Nephron progenitor cell (in vitro differentiated cells): Measurements from ENCODE around the gene AFMID.
"Not testable (repeated sequence)": the region's sequence is repeated elsewhere in the genome, so short reads cannot be mapped to it uniquely, and the experiment has no call there.

Experiments
- DNase-seq: peaks from one replicate; pipeline ENCODE4 v3.0.0; 2021
- H3K27ac Mint-ChIP-seq: 2 replicates; pipeline ENCODE4 v1.8.0; 2021; ENCODE audit warnings: mild to moderate bottlenecking, moderate library complexity, mixed read lengths
- H3K27me3 Mint-ChIP-seq: 2 replicates; pipeline ENCODE4 v1.8.0; 2021; ENCODE audit warnings: mild to moderate bottlenecking, low read depth, mixed read lengths; ENCODE audit not compliant: poor library complexity
- H3K36me3 Mint-ChIP-seq: 2 replicates; pipeline ENCODE4 v1.8.0; 2021; ENCODE audit warnings: low read depth, mixed read lengths
- H3K4me1 Mint-ChIP-seq: 2 replicates; pipeline ENCODE4 v1.8.0; 2021; ENCODE audit warnings: mixed read lengths
- H3K4me3 Mint-ChIP-seq: 2 replicates; pipeline ENCODE4 v1.8.0; 2021; ENCODE audit warnings: mild to moderate bottlenecking, moderate library complexity, mixed read lengths
- H3K9me3 Mint-ChIP-seq: 2 replicates; pipeline ENCODE4 v1.8.0; 2021; ENCODE audit warnings: mild to moderate bottlenecking, moderate library complexity, mixed read lengths
- TF ChIP-seq, protein P1 (sequence below): fragments of 200-600 bp; sonication (generic); IDR thresholded peaks from 2 replicates; pipeline ENCODE4 v1.5.0; 2021; ENCODE audit warnings: antibody characterized with exemption

Gene AFMID

DNA sequence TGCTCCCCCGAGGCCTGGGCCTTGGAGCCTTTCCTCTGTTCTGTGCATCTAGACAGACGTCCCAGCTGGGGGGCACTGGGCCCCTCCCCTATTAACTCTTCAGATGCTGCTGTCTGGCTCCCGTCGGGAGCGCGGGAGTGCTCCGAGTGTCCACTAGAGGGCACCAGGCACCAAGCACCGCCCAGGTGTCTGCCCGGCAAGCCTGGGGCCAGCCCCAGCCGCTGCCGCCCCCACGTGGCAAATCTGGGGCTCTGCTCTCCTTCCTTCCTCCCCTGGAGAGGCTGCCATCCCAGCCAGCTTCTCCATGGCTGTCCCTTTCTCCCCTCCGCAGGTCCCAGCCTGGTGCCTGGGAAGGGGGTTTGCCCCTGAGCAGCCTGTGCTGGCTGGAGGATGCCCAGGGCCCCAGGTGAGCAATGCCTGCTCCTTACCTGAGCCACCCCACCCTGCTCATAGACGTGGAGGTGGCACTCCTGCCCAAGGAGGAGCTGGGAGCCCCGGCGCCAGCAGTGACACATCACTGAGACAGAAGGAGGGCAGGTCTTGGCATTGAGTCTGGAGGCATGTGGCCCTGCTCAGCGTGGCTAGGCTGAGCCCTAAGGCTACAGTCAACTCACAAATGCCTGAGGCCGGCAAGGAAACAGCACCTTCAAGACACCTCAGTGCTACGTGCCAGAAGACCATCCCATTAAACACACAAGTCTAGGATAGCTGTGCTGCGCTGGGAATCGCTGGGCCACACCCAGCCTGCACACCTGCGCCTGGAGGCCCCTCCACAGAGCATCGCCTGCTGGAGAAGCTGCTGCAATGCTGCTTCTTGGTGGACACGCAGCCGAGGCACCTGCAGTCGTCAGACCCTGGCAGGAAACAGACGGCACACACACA lies 64.0 kb downstream of the AFMID start:
- Mint-ChIP-seq H3K27ac (no peak overlapping the region), H3K9me3 (peaks cover 9% of the 10 kb centered on the region), H3K36me3 (peaks cover 3% of the 10 kb centered on the region), H3K27me3 (peaks cover 7% of the 10 kb centered on the region), H3K4me3 (peak overlapping the region; percentile 20), H3K4me1 (peaks cover 63% of the 10 kb centered on the region)
- DNase-seq, result peak; percentile 93
- TF ChIP-seq, protein P1, sequence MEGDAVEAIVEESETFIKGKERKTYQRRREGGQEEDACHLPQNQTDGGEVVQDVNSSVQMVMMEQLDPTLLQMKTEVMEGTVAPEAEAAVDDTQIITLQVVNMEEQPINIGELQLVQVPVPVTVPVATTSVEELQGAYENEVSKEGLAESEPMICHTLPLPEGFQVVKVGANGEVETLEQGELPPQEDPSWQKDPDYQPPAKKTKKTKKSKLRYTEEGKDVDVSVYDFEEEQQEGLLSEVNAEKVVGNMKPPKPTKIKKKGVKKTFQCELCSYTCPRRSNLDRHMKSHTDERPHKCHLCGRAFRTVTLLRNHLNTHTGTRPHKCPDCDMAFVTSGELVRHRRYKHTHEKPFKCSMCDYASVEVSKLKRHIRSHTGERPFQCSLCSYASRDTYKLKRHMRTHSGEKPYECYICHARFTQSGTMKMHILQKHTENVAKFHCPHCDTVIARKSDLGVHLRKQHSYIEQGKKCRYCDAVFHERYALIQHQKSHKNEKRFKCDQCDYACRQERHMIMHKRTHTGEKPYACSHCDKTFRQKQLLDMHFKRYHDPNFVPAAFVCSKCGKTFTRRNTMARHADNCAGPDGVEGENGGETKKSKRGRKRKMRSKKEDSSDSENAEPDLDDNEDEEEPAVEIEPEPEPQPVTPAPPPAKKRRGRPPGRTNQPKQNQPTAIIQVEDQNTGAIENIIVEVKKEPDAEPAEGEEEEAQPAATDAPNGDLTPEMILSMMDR, result peak; percentile 100

DNA sequence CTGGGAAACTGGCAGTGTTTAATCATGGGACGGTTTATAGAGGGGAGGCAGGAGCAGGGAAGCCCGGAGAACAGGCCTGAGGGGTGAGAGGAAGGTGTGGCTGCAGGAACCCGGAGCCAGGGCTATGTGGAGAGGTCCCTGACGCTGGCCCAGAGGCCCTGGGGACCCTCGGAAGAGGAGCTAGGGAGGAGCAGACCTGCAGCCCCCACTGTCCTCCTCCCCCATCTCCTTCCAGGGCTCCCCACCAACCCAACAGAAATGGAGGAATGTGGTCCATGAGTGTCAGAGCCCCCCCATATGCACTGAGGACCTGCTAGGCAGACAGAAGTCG lies 64.6 kb downstream of the AFMID start:
- Mint-ChIP-seq H3K27me3 (peaks cover 10% of the 10 kb centered on the region), H3K36me3 (peaks cover 2% of the 10 kb centered on the region), H3K27ac (no peak overlapping the region), H3K9me3 (peaks cover 7% of the 10 kb centered on the region), H3K4me3 (no peak overlapping the region), H3K4me1 (peaks cover 68% of the 10 kb centered on the region)
- DNase-seq, result no peak
- TF ChIP-seq, protein P1, result no peak

DNA sequence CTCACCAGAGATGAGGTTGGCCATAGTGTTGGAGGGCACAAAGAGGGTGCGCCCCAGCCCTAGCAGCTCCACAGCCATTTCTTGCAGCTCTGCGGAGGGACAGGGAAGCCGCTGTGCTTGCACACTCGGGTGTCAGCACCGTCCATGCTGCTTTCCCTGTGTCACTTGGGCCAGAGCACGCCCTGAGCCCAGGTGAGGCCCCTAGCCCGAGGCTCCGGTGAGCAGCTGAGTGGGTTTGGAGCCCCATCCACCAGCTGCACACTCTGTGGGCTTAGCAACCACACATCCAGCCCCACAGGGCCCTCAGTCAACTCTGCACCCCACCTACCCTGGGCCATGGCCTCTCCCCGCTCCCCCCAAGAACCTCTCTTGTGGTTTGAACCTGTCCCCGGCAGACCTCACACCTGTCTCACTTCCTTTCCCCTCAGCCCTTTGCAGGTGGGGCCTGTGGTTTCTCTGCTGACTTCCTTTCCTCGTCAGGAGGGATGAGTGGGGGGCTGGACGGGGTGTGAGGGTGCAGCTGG lies 65.0 kb downstream of the AFMID start:
- H3K27me3 Mint-ChIP-seq, result peaks cover 10% of the 10 kb centered on the region
- DNase-seq, result no peak
- TF ChIP-seq, protein P1, result no peak
- H3K4me1 Mint-ChIP-seq, result peaks cover 68% of the 10 kb centered on the region
- H3K27ac Mint-ChIP-seq, result no peak overlapping the region
- H3K4me3 Mint-ChIP-seq, result no peak overlapping the region
- H3K9me3 Mint-ChIP-seq, result peaks cover 3% of the 10 kb centered on the region
- H3K36me3 Mint-ChIP-seq, result no peaks in the 10 kb centered on the region

DNA sequence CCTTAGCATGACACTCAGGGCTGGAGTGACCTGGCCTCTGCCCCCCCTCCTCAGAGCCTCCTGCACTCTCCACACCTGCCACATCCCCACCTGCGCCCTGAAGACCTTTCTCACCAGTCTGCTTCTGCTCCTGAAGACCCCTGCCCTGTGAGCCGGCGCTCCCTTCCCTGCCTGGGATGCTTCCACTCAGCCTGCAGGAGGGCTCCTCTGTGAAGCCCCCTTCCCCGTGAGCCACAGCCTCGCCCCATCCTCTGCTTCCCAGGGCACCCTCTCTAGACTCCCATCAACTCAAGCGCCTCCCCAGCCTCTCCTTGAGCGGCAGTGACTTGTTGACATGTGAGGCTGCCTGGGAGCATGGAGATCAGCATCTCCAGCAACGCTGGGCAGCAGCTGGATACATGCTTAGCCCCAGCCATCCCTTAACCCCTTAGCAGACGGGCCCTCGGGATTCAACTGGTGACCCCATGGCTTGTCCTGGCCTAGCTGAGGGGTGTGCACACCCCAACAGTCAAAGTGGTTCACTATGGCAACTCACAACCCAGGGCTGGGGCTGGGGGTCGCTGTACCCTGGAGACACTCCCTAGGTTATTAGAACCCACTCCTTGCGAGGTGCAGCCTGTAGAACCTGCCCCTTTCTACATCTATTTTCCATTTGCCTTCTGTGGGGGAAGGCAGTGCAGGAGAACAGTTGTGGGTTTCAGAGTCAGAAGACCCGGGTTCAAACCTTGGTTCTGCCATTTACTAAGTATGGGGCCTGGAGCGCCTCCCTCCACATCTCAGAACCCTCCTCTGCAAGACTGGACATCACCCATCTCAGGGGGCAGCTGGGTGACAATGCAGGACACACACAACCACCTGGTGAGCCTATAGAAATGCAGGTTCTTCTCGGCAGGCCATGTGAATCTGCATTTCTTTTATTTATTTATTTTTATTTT lies 65.8 kb downstream of the AFMID start:
- Mint-ChIP-seq H3K4me1 (peaks cover 70% of the 10 kb centered on the region), H3K27ac (no peak overlapping the region), H3K36me3 (no peaks in the 10 kb centered on the region), H3K4me3 (peak overlapping the region; percentile 76), H3K27me3 (peaks cover 11% of the 10 kb centered on the region), H3K9me3 (no peaks in the 10 kb centered on the region)
- TF ChIP-seq, protein P1, result no peak
- no peak for DNase-seq

DNA sequence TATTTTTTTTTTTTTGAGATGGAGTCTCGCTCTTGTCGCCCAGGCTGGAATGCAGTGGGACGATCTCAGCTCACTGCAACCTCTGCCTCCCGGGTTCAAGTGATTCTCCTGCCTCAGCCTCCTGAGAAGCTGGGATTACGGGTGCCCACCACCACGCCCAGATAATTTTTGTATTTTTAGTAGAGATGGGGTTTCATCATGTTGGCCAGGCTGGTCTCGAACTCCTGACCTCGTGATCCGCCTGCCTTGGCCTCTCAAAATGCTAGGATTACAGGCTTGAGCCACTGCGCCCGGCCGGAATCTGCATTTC lies 66.4 kb downstream of the AFMID start:
- H3K36me3 Mint-ChIP-seq, H3K27ac Mint-ChIP-seq: not testable (repeated sequence)

More for the DNA sequence above, 66.4 kb downstream of the AFMID start:
- DNase-seq, H3K9me3 Mint-ChIP-seq: not testable (repeated sequence)
- peaks cover 13% of the 10 kb centered on the region for H3K27me3 Mint-ChIP-seq
- H3K4me1 Mint-ChIP-seq, result peaks cover 67% of the 10 kb centered on the region
- peak overlapping the region; percentile 76 for H3K4me3 Mint-ChIP-seq
